NCI-H1694 treated with DMSO at 0.1 percent for 48 hours (cell line): ENCODE data around the gene ENDOV.
A peak's percentile ranks its signal among the peaks of the same experiment; 100 is the strongest.

Experiments
- DNase-seq: peaks from one replicate; lab custom pipeline; 2025; lab: John Stamatoyannopoulos, UW

ENDOV gene

GRCh38 chr17:80431246-80432195 lies 16.6 kb downstream of the ENDOV start:
- DNase-seq = no peak

GRCh38 chr17:80432350-80432955 lies 17.5 kb downstream of the ENDOV start:
- no peak for DNase-seq

DNA sequence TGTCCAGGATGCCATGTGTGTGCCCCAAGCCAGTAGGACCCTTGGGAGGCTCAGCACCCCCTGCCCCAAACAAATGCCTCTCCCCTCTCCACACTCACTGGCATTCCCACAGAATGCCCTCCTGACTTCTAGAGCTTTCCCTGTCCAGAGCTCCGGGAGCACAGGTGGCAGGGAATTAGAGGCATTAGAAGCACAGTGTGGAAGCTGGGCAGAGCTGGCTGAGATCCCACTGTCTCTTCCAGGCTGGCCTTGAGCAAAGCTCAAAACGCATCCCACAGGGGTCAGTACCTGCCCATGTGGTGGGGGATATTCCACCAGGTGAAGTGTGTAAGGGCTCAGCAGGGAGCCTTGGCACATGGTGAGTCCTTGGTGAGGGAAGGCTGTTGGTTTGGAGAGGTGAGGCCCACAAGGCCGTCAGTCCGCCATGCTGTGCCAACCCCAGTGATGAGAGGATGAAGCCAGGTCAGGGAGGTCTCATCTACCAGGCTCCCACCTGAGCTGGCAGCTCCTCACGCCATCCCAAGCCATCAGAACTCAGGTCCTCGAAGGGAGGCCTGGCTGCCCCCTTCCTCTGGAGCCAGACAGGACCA lies 18.1 kb downstream of the ENDOV start:
- no peak for DNase-seq

DNA sequence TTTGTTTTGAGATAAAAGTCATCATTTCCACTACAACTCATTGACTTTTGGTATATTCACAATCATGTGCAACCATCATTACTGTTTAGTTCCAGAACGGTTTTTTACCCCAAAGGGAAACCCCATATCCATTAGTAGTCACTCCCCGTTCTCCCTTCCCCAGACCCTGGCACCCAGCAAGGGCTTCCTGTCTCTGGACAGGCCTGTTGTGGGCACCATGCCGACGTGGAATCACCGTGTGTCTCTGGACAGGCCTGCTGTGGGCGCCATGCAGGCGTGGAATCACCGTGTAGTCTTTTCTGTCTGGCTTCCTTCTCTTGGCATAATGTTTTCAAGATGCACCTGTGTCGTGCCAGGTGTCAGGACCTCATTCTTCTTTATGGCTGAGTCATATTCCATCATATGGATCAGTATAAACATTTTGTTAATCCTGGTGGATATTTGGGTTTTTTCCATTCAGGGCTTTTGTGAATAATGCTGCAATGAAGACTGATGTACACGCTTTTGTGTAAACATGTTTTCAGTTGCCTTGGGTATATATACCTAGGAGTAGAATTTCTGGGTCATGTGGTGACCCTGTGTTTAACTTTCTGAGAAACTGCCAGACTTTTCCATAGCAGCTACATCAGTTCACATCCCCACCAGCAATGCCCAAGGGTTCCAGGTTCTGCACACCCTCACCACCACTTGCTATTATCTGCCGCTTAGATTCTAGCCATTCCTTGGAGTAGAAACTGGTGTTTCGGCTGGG lies 19.1 kb downstream of the ENDOV start:
- no peak for DNase-seq

- no peak for DNase-seq
These were observed 22.6 kb downstream of the ENDOV start for GRCh38 chr17:80437532-80437931.

DNA sequence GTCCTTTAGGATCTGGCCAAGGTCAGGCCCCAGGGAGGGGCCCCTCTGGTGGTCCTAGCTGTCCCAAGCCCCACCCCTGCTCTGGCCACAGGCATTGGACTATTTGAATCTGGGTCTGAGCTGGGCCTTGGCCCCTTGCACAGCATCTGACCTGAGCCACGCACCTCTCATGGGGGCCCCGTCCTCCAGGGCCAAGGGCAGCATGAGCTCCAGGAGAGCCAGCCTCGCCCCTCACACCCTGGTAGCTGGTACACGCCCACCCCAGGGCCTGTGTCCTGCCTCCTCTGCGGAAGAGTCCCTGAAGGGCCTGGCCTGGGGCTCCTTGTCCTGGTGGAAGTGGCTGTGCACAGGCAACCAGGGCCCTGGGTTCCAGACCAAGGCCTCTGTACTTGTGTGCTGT lies 23.8 kb downstream of the ENDOV start:
- no peak for DNase-seq

DNA sequence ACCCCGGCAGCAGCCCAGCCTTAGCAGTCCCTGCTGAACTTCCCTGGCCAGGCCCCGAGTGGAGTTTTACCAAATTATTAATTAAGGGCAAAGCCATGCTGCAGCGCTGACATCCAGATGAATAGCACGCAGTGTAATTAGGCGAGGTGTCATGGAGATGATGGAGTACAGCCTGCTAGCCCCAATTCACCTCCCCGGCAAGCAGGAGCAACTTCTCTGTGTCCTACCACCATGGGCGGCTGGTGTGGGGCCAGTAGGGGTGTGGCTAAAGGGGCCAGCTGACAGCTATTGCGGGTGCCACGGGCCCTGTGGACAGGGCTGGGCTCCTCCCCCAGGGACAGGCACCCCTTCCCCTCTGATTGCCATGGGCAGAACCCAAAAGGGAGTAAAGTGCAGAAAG lies 24.5 kb downstream of the ENDOV start:
- no peak for DNase-seq

- DNase-seq = peak; percentile 33
These were observed 26.2 kb downstream of the ENDOV start for GRCh38 chr17:80441133-80441578.

- DNase-seq = no peak
These were observed 26.8 kb downstream of the ENDOV start for GRCh38 chr17:80441598-80442322.

DNA sequence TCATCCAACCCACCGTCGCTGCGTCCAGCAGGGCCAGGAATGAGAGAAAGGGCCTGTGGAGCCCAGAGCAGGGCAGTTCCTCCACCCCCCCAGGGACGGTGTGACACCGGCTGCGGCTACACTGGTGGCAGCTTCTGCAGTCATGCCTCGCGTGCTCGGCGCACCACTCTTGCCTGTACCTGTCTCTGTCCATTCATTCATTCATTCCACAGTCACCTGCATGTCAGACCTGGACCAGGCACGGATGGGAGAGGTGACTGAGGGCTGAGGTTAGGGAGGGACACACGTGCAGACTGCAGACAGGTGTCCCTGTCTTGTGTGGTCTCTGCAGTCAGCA lies 27.3 kb downstream of the ENDOV start:
- DNase-seq = no peak

DNA sequence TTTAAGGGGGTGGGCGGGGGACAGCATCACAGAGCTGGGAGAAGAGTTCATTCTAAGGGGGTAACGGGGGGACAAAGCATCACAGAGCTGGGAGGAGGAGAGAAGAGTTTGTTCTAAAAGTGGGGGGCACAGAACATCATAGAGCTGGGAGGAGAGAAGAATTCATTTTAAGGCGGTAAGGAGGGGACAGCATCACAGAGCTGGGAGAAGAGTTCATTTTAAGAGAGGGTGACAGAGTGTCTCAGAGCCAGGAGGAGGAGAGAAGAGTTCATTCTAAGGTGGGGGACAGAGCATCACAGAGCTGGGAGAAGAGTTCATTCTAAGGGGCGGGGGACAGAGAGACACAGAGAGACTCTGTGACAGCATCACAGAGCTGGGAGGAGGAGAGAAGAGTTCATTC lies 27.8 kb downstream of the ENDOV start:
- peak; percentile 20 for DNase-seq

GRCh38 chr17:80443498-80443897 lies 28.5 kb downstream of the ENDOV start:
- DNase-seq = no peak

GRCh38 chr17:80443916-80444643 lies 29.1 kb downstream of the ENDOV start:
- peak; percentile 91 for DNase-seq

DNA sequence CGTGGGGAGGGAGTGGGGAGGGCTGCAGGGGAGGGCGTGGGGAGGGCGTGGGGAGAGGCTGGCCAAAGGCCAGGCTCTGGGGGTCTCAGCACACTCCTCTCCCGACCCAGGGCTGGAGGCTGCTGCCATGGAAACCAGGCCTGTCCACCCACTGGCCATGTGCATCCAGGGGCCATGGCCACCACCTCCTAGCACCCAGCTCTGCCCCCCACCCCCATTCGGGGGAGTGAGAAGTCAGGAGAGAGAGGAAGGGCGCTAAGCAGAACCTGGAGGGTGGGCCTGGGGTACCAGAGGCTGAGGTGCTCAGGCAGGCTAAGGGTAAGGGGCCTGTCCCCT lies 29.6 kb downstream of the ENDOV start:
- no peak for DNase-seq

DNA sequence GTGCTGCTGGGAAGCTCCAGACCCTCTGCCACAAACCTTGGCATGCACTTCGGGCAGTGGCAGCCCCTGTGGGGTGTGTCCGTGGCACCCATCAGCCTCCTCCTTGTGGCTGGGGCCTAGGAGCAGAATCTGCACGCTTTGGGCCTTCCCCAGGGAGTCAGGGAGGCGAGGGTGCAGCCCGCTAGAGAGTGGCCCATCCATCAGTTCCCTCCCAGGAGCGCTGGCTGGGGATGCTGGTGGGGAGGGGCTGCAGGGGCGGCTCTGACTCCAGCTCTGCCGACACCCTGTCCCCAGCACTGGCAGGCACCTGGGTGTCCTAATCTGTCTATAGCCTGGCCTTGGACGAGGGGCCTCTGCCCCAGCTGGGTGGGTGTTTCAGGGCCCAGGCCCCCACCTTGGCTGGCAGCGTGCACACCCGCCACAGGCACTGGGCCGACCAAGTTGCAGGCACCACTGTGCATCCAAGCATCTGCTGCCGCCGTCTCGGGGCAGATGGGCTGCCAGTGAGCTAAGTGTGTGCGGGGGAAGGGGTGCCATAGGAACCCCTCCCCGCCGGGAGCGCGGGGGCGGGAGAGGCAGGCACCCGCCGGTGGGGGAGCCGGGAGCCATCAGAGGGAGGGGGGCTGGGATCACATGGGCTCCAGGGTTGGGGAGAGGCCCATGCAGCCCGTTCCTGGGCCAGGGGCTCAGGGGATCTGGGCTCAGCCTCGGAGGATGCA lies 30.2 kb downstream of the ENDOV start:
- peak; percentile 94 for DNase-seq

DNA sequence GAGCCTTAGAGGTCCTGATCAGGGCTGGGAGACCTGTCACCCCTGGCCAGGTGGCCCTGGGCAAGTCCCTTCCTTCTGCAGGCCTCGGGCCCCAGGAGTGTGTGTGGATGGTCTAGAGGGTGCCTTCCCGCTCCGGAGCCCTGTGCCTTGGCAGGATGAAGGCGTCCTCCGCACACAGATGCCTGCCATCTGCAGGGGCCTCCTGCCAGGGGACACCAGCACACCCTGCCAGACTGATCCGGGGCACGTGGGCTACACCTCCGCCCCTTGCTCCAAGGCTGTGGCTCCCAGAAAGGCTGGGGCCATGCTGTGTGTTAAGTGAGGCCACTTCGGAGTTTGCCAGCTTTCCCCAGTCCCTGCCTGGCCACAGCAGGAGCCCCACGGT lies 30.8 kb downstream of the ENDOV start:
- DNase-seq = peak; percentile 94

- DNase-seq = peak; percentile 37
These were observed 31.9 kb downstream of the ENDOV start for GRCh38 chr17:80446645-80447405.

DNA sequence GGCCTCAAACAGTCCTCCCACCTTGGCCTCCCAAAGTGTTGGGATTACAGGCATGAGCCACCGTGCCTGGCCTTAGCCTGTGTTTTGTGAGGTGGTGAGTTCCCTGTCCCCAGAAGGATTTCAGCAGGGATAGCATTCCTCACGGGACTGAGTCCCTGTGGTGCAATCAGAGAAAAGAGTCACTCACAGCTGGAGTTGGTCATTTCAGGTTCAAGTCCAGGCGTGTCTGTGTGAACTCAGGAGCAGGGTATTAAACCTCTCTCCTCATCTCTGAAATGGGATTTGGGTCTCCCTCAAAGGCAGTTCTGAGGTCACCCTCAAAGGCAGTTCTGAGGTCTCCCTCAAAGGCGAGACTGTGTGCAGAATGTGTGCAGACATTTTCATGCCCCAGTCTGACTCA lies 32.8 kb downstream of the ENDOV start:
- no peak for DNase-seq

- no peak for DNase-seq
These were observed 34.4 kb downstream of the ENDOV start for GRCh38 chr17:80449194-80449929.
